ENCODE results near the gene SSH2. TPM values are rescaled to one million over a fixed set of nuclear protein-coding genes. Genes with fewer than 3 reads are reported as not detected.

The SSH2 gene
- total RNA-seq, 4 donors from 2014 or later: 30.2 to 38.6 (median 35.5) TPM

DNA sequence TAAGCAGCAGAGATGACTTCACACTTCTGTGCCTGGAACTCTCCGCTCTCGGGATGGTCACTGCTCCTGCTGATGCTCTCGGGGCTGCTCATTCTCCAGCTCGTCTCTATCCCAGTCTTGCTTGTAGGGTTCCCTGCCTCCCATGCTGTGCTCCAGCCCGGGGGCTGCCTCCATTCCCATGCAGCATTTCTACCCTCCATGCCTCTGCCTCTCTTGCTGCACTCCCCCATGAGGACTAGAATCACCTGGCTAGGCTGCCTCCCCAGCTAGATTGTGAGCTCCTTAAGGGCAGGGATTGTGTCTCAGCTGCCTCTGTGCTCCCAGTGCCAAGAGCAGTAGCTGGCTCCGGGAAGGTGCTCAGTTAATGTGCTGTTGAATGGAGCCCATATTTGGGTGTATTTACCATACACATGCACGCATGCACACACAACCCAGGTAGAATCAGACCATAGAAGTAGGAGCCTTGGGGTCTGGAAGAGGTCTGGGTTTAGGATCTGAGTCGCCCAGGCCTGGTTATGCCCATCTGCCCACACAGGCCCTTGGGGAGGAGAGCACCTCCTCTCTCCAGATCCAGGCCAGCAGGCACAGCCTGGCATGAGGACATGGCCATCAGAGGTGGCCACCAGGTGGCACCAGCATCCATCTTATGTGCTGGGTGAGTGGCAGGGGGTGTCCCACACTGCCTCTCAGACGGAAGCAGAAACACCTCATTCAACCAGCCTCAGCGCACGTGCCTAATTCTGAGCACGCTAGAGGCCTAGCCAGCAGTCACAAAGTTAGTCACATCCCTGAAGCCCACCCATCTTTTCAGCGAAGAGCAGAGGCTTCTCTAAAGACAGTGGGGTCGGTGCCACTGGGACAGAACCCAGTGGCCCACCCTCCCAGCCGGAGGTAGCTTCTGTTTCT lies 349.9 kb downstream of the SSH2 start:
- no peak for TF ChIP-seq POLR2A (IDR thresholded peaks at IDR 0.05)
- TF ChIP-seq CTCF (IDR thresholded peaks at IDR 0.05): peak; percentile 70 to 95 (median 89)
- Histone ChIP-seq H3K27ac (no peak overlapping the region), H3K27me3 (no peaks in the 10 kb centered on the region), H3K36me3 (peaks cover 25 to 37% of the 10 kb centered on the region in 2 donors), H3K9me3 (no peaks in the 10 kb centered on the region), H3K4me3 (replicated peaks in 1 of 3) (no peak overlapping the region), H3K4me1 (peaks cover 0 to 12% of the 10 kb centered on the region in 2 donors)
- intact Hi-C loops (cut with DNase I): loop anchor here (5.0 to 10.0 kb wide), 3 partner anchors 37 to 355 kb away; partner anchors contain the start of gene SSH2
- DNase-seq: peak; percentile 90 to 92
- WGBS, 2 donors: 64 to 66% methylated on average over 13 to 15 of the region's 15 CpGs

- DNase-seq: no peak
- 95 to 96% methylated on average over 12 to 14 of the region's 14 CpGs for WGBS, 2 donors
- H3K9me3 ChIP-seq: no peaks in the 10 kb centered on the region
- no peaks in the 10 kb centered on the region for H3K27me3 ChIP-seq
- no peak overlapping the region for H3K27ac ChIP-seq
- peaks cover 34 to 48% of the 10 kb centered on the region in 2 donors for H3K36me3 ChIP-seq
- TF ChIP-seq CTCF (IDR thresholded peaks at IDR 0.05) (no peak), POLR2A (IDR thresholded peaks at IDR 0.05) (no peak)
- H3K4me3 ChIP-seq (replicated peaks in 1 of 3): no peak overlapping the region
- H3K4me1 ChIP-seq: peaks cover 0 to 2% of the 10 kb centered on the region in 2 donors
- intact Hi-C loops (cut with DNase I): no loop called here
Measured at GRCh38 chr17:29578626-29579485, 351.2 kb downstream of the SSH2 start.

DNA sequence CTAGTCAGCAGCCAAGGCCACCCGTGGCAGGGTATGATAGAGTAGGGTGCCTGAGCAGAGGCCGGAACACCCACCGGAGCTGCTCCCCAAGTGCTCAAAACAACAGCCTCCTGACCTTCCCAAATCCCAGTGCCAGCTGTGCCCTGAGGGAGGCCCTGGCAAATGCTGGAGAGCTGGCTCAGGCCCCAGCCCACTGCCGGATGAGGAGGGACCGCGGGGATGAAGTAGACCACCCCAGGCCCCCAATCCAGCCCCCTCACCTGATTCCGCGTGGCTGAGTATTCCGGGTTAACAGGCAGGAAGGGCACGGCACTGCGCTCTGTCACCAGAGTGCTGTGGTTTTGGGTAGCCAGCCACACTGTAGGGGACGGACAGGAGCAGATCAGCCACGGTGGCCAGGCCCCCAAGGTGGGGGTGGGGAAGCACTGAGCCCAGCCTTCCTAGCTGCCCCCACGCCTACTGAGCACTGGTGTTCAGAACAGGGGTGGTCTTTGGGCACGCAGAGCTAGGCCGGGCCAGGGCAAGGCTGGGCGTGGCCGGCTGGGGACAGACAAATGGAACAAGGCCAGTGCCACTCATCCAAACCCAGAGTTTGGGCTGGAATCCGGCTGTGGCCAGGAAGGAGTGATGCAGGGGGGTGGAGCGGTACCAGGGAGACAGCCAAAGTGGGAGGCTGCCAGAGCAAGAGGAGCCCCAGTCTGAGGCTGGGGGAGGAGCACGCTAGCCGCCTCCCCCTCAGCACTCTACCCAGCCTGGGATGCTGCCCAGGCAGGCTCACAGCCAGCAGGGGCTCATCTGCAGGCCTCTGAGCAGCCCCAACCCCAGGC lies 352.4 kb downstream of the SSH2 start:
- TF ChIP-seq POLR2A (IDR thresholded peaks at IDR 0.05) (no peak), CTCF (IDR thresholded peaks at IDR 0.05) (no peak)

GRCh38 chr17:29577001-29577370 lies 353.0 kb downstream of the SSH2 start:
- TF ChIP-seq CTCF (IDR thresholded peaks at IDR 0.05) (no peak), POLR2A (IDR thresholded peaks at IDR 0.05) (no peak)
- Histone ChIP-seq H3K4me1 (peaks cover 4 to 12% of the 10 kb centered on the region in 2 donors), H3K4me3 (replicated peaks in 1 of 3) (no peak overlapping the region), H3K36me3 (peaks cover 34 to 48% of the 10 kb centered on the region in 2 donors), H3K27ac (no peak overlapping the region), H3K9me3 (no peaks in the 10 kb centered on the region), H3K27me3 (no peaks in the 10 kb centered on the region)
- 96 to 98% methylated on average over 7 to 9 of the region's 9 CpGs for WGBS, 2 donors
- intact Hi-C loops (cut with DNase I): no loop called here
- DNase-seq: no peak

More for the DNA sequence above, 352.4 kb downstream of the SSH2 start:
- H3K4me1 ChIP-seq: peaks cover 4 to 7% of the 10 kb centered on the region in 2 donors
- H3K27me3 ChIP-seq: no peaks in the 10 kb centered on the region
- peaks cover 34 to 48% of the 10 kb centered on the region in 2 donors for H3K36me3 ChIP-seq
- DNase-seq: no peak
- no peak overlapping the region for H3K27ac ChIP-seq
- no peak overlapping the region for H3K4me3 ChIP-seq (replicated peaks in 1 of 3)
- H3K9me3 ChIP-seq: no peaks in the 10 kb centered on the region
- intact Hi-C loops (cut with DNase I): no loop called here
- 83 to 86% methylated on average over 14 to 19 of the region's 22 CpGs for WGBS, 2 donors

Data from thyroid gland (tissue), 4 donors.